ENCODE results near the gene F9.

GRCh38 chrX:139581068-139581467 lies 50.5 kb downstream of the F9 start:
- TF ChIP-seq CTCF (conservative IDR thresholded peaks at IDR 0.05; ENCODE audit: low read length) (no peak), EZH2phosphoT487 (IDR thresholded peaks at IDR 0.05; ENCODE audit: borderline replicate concordance) (no peak)

All from Loucy (cell line).